Measurements from ENCODE around the gene PRKCZ.
"Not testable (repeated sequence)": the region's sequence is repeated elsewhere in the genome, so short reads cannot be mapped to it uniquely, and the experiment has no call there.

The PRKCZ gene

DNA sequence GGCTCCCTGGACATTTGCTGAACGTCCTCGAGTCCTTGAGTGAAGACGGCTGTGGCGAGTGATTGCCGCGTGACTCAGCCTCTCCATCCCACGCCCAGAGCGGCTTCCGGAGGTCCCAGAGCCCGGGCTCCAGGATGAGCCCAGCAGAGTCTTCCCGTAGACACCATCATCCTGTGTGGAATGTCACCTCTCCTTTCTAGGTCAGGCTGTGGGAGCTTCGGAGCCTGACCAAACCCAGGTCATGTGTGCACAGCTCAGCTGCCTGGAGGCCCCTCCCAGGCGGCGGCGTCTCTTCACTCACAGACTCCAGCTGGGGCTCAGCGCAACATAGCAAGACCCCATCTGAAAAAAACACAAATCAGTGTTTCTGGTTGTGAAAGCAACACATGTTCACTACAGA, 38.2 kb downstream of the PRKCZ start:
- Histone ChIP-seq H3K4me3 (ENCODE audit: extremely low read depth, insufficient read depth, low read length, poor library complexity, severe bottlenecking) (no peak overlapping the region), H3K27ac (ENCODE audit: low read depth, low read length, severe bottlenecking) (no peak overlapping the region), H3K36me3 (ENCODE audit: control insufficient read depth, insufficient read depth, low read length) (no peaks in the 10 kb centered on the region), H3K9me3 (ENCODE audit: control insufficient read depth, low read length) (no peaks in the 10 kb centered on the region), H3K4me1 (ENCODE audit: control insufficient read depth, insufficient read depth, low read length, poor library complexity, severe bottlenecking) (peaks cover 6% of the 10 kb centered on the region)
- 81 to 83% methylated on average over 16 of the region's 16 CpGs for WGBS, 2 experiments (ENCODE audit: insufficient coverage in 2 of 2)

DNA sequence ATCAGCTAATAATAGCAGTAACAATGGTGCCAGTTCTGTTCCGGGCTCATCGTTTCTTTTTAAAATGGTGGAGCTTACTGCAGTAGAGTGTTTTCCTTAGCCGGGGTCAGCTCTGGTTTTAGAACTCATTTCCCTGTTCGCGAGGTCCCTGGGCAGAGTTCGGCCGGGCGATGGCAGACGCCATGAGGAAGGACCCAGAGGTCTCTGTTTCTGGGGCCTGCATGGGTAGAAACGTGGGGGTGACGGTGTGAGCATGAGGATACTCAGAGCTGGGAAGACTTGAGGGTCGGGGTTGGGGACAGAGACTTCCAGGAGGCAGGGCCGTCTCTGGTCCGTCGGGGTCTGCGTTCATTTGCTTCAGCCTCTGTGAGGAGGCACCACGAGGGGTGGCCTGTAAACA, 38.8 kb downstream of the PRKCZ start:
- no peak overlapping the region for H3K27ac ChIP-seq (ENCODE audit: low read depth, low read length, severe bottlenecking)
- no peak overlapping the region for H3K4me3 ChIP-seq (ENCODE audit: extremely low read depth, insufficient read depth, low read length, poor library complexity, severe bottlenecking)
- 93 to 94% methylated on average over 14 to 17 of the region's 17 CpGs for WGBS, 2 experiments (ENCODE audit: insufficient coverage in 2 of 2)
- no peaks in the 10 kb centered on the region for H3K9me3 ChIP-seq (ENCODE audit: control insufficient read depth, low read length)
- H3K4me1 ChIP-seq (ENCODE audit: control insufficient read depth, insufficient read depth, low read length, poor library complexity, severe bottlenecking), result peaks cover 6% of the 10 kb centered on the region
- no peaks in the 10 kb centered on the region for H3K36me3 ChIP-seq (ENCODE audit: control insufficient read depth, insufficient read depth, low read length)

GRCh38 chr1:2090216-2090890, 40.1 kb downstream of the PRKCZ start:
- 94 to 98% methylated on average over 18 to 22 of the region's 22 CpGs for WGBS, 2 experiments (ENCODE audit: insufficient coverage in 2 of 2)
- Histone ChIP-seq H3K27ac (ENCODE audit: low read depth, low read length, severe bottlenecking) (no peak overlapping the region), H3K9me3 (ENCODE audit: control insufficient read depth, low read length) (no peaks in the 10 kb centered on the region), H3K36me3 (ENCODE audit: control insufficient read depth, insufficient read depth, low read length) (no peaks in the 10 kb centered on the region), H3K4me1 (ENCODE audit: control insufficient read depth, insufficient read depth, low read length, poor library complexity, severe bottlenecking) (peaks cover 6% of the 10 kb centered on the region), H3K4me3 (ENCODE audit: extremely low read depth, insufficient read depth, low read length, poor library complexity, severe bottlenecking) (no peak overlapping the region)

- H3K4me3 ChIP-seq (ENCODE audit: extremely low read depth, insufficient read depth, low read length, poor library complexity, severe bottlenecking), result no peak overlapping the region
- H3K9me3 ChIP-seq (ENCODE audit: control insufficient read depth, low read length), result no peaks in the 10 kb centered on the region
- peaks cover 6% of the 10 kb centered on the region for H3K4me1 ChIP-seq (ENCODE audit: control insufficient read depth, insufficient read depth, low read length, poor library complexity, severe bottlenecking)
- WGBS, 2 experiments (ENCODE audit: insufficient coverage in 2 of 2), result 68 to 71% methylated on average over 30 to 32 of the region's 48 CpGs
- no peak overlapping the region for H3K27ac ChIP-seq (ENCODE audit: low read depth, low read length, severe bottlenecking)
- no peaks in the 10 kb centered on the region for H3K36me3 ChIP-seq (ENCODE audit: control insufficient read depth, insufficient read depth, low read length)
These were observed 41.7 kb downstream of the PRKCZ start for GRCh38 chr1:2091611-2092604.

- WGBS, 2 experiments (ENCODE audit: insufficient coverage in 2 of 2), result 96 to 100% methylated on average over 8 to 10 of the region's 14 CpGs
- peaks cover 5% of the 10 kb centered on the region for H3K4me1 ChIP-seq (ENCODE audit: control insufficient read depth, insufficient read depth, low read length, poor library complexity, severe bottlenecking)
- no peaks in the 10 kb centered on the region for H3K36me3 ChIP-seq (ENCODE audit: control insufficient read depth, insufficient read depth, low read length)
- no peak overlapping the region for H3K27ac ChIP-seq (ENCODE audit: low read depth, low read length, severe bottlenecking)
- no peak overlapping the region for H3K4me3 ChIP-seq (ENCODE audit: extremely low read depth, insufficient read depth, low read length, poor library complexity, severe bottlenecking)
- peaks cover 11% of the 10 kb centered on the region for H3K9me3 ChIP-seq (ENCODE audit: control insufficient read depth, low read length)
These were observed 42.8 kb downstream of the PRKCZ start for GRCh38 chr1:2093055-2093454.

- peaks cover under 1% of the 10 kb centered on the region for H3K4me1 ChIP-seq (ENCODE audit: control insufficient read depth, insufficient read depth, low read length, poor library complexity, severe bottlenecking)
- H3K9me3 ChIP-seq (ENCODE audit: control insufficient read depth, low read length), result peaks cover 12% of the 10 kb centered on the region
- H3K27ac ChIP-seq (ENCODE audit: low read depth, low read length, severe bottlenecking), result no peak overlapping the region
- 94 to 96% methylated on average over 14 to 26 of the region's 26 CpGs for WGBS, 2 experiments (ENCODE audit: insufficient coverage in 2 of 2)
- H3K4me3 ChIP-seq (ENCODE audit: extremely low read depth, insufficient read depth, low read length, poor library complexity, severe bottlenecking), result no peak overlapping the region
- H3K36me3 ChIP-seq (ENCODE audit: control insufficient read depth, insufficient read depth, low read length), result no peaks in the 10 kb centered on the region
These were observed 43.4 kb downstream of the PRKCZ start for GRCh38 chr1:2093636-2094035.

DNA sequence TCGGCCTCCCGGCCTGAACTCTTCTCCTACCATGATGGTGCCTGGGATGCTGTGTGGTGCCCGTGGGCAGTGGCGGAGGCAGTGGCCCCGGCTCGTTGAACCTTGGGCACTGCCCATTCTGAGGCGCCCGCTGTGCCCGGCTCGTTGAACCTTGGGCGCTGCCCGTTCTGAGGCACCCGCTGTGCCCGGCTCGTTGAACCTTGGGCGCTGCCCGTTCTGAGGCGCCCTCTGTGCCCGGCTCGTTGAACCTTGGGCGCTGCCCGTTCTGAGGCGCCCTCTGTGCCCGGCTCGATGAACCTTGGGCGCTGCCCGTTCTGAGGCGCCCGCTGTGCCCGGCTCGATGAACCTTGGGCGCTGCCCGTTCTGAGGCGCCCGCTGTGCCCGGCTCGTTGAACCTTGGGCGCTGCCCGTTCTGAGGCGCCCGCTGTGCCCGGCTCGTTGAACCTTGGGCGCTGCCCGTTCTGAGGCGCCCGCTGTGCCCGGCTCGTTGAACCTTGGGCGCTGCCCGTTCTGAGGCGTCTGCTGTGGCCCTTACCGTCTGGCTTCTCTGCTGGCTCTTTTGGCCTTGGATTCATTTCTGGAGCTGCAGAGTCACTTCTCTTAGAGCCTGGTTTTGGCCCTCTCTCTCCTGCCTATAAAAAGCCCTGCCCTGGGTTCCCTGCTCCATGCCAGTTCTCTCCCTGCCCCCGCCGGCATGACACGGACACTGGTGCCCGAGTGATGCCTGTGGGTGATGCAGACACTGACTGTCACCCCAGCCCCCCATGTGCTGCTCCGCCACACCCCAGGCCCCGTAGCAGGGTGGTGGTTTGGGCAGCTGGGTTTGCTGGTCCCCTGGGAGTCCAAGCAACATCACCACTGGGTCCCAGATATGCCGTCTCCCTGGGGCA, 44.3 kb downstream of the PRKCZ start:
- H3K4me3 ChIP-seq (ENCODE audit: extremely low read depth, insufficient read depth, low read length, poor library complexity, severe bottlenecking); H3K36me3 ChIP-seq (ENCODE audit: control insufficient read depth, insufficient read depth, low read length); H3K27ac ChIP-seq (ENCODE audit: low read depth, low read length, severe bottlenecking); H3K4me1 ChIP-seq (ENCODE audit: control insufficient read depth, insufficient read depth, low read length, poor library complexity, severe bottlenecking): not testable (repeated sequence)
- H3K9me3 ChIP-seq (ENCODE audit: control insufficient read depth, low read length), result peaks cover 12% of the 10 kb centered on the region
- 95 to 97% methylated on average over 36 to 41 of the region's 60 CpGs for WGBS, 2 experiments (ENCODE audit: insufficient coverage in 2 of 2)

DNA sequence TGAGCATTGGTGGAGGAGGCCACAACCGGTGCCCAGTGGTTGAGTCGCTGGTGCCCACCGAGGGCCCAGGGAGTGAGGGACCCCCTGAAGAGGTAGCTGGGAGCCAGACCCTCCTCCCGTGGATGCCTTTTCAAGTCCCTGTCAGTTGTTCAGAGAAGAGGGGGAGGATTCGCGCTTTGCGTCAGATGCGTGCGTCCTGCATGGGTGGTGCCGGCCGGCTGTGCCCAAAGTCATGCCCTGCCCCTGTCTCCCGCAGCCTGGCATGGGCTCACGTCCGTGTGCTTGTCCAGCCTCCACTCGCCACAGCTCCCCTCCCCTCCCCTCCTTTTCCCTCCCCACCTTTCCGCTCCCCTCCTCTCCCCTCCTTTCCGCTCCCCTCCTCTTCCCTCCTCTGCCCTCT, 45.2 kb downstream of the PRKCZ start:
- WGBS, 2 experiments (ENCODE audit: insufficient coverage in 2 of 2), result 90 to 94% methylated on average over 10 to 16 of the region's 17 CpGs
- Histone ChIP-seq H3K4me1 (ENCODE audit: control insufficient read depth, insufficient read depth, low read length, poor library complexity, severe bottlenecking) (no peaks in the 10 kb centered on the region), H3K4me3 (ENCODE audit: extremely low read depth, insufficient read depth, low read length, poor library complexity, severe bottlenecking) (no peak overlapping the region), H3K27ac (ENCODE audit: low read depth, low read length, severe bottlenecking) (no peak overlapping the region), H3K9me3 (ENCODE audit: control insufficient read depth, low read length) (peaks cover 12% of the 10 kb centered on the region), H3K36me3 (ENCODE audit: control insufficient read depth, insufficient read depth, low read length) (no peaks in the 10 kb centered on the region)

DNA sequence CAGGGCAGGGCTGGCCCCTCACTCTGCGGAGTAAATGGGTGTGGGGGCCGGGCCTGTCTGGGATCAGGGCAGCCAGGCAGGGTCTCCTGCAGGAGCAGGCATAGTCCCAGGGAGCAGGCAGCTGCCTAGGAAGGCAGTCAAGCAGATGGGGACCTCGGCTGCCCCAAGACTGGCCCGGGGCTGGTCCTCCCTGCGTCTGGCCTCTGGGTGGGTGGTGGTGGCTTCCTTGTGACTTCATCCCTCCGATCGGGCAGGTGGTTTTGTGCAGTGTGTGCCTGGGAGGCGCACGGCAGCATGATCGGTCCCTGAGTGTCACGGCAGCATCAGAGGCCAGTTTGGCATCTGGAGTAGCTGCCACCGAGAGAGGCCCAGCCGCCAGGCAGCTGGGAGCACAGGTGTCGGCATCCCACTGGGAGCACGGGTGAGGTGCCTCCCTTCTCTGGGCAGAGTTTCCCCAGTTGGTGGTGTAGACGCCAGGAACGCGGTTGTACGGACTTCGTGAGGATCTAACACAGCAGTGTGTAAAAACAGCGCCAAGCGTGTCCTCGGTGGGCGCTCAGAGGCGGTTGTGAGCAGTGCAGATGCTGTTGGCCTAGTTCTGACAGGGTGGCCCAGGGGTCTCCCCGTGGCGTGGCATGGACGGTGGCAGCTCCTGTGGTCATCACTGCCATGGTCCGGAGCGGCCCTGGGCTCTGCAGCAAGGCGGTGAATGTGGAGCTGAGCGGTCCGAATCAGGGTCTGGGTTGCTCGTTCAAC, 45.9 kb downstream of the PRKCZ start:
- H3K36me3 ChIP-seq (ENCODE audit: control insufficient read depth, insufficient read depth, low read length), result no peaks in the 10 kb centered on the region
- H3K9me3 ChIP-seq (ENCODE audit: control insufficient read depth, low read length), result peaks cover 12% of the 10 kb centered on the region
- H3K4me1 ChIP-seq (ENCODE audit: control insufficient read depth, insufficient read depth, low read length, poor library complexity, severe bottlenecking), result no peaks in the 10 kb centered on the region
- no peak overlapping the region for H3K27ac ChIP-seq (ENCODE audit: low read depth, low read length, severe bottlenecking)
- H3K4me3 ChIP-seq (ENCODE audit: extremely low read depth, insufficient read depth, low read length, poor library complexity, severe bottlenecking), result no peak overlapping the region
- 95 to 96% methylated on average over 33 to 34 of the region's 34 CpGs for WGBS, 2 experiments (ENCODE audit: insufficient coverage in 2 of 2)
